Stimulated activated CD8-positive, alpha-beta memory T cell treated with anti-CD3 and anti-CD28 coated beads, Interleukin-15, amount 100 ng/mL, for 24 hours (primary cell): Measurements from ENCODE around the gene TMEM179B.
"Not testable (repeated sequence)": the region's sequence is repeated elsewhere in the genome, so short reads cannot be mapped to it uniquely, and the experiment has no call there.

Experiments used
- DNase-seq: peaks from one replicate; pipeline ENCODE4 v3.0.0-alpha.2; 2020; ENCODE audit warnings: low read depth

The TMEM179B gene

GRCh38 chr11:62789576-62789975 lies 2.4 kb downstream of the TMEM179B start:
- DNase-seq, result no peak

DNA sequence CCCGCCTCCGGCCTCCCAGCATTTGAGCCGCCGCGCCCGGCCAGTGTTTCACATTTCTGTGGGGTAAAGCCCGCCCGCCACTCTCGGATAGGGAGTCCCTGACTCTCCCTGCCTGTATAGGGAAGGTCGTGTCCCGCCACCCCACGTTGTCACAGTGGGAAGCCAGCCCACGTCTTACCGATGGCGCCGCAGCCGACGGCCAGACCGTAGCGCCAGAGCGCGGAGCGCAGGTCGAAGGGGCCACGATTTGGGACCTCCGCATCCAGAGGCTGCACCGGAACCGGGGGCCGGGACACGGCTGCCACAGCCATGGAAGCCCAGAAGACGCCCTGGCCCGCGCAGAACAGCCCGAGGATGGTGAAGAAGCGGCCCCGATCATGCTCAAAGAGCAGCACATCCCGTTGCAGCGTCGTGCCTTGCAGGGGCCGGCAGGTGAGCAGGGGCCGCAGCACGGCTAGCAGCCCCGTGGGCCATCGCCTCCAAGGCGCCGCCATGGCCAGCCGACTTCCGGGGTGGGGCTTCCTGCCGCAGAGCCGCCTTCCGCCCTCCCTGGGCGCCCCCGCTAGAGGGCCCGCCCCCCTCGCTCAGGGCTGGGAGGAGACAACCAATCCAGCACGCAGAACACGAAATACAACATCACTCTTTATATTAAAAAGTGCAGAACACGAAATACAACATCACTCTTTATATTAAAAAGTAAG lies 4.4 kb downstream of the TMEM179B start, which contains the start of gene TMEM223:
Gene TMEM223, minus strand, starts transcription at position 506 of the 701 bp plus-strand sequence. Its CDS starts 12 bp downstream, at position 494.
- DNase-seq, result peak; percentile 78

- DNase-seq, result no peak
Measured at GRCh38 chr11:62792202-62792575, 5.0 kb downstream of the TMEM179B start.

DNA sequence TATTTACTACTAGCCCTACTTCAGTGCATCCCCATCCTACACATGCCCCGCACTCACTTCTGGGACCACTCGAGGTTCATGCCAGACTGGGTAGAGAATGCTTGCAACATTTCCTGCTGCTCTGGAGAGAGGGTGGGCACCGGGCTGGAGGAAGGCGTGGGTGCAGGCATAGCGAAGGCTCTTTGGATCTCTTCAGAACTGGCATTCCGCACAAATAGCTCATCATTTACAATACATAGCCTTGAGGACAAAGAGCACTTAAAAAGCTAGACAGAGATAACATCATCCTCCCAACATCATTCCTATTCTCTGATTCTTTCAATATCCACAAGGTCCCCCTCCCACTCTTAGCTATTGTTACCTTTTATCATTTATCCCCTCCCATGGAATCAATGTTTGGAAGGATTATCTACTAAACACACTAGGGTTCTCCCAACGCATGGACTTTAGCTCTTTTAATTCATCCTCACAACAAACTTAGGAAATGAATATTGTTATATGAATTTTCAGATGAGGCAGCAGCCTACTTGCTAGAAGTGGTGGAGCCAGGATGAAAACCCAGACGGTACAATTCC lies 7.1 kb downstream of the TMEM179B start:
- DNase-seq, result no peak

DNA sequence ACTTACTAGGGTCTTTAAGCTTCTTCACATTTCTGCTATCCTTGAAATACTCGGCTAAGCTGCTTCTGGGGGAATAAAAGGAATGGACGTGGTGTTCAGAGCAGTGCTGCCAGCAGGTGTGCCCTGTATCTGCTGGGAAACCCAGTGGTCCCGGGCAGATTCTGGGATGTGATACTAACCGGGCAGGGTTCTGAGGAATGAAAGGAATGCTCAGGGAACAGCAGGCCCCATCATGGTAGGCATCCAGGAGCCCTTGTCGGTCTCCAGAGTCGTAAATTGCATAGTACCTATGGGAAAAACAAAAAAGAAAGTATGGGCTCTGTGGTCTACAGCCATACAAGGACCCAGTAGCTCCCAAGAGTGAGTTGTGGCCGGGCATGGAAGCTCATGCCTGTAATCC lies 9.1 kb downstream of the TMEM179B start:
- DNase-seq, result no peak

DNA sequence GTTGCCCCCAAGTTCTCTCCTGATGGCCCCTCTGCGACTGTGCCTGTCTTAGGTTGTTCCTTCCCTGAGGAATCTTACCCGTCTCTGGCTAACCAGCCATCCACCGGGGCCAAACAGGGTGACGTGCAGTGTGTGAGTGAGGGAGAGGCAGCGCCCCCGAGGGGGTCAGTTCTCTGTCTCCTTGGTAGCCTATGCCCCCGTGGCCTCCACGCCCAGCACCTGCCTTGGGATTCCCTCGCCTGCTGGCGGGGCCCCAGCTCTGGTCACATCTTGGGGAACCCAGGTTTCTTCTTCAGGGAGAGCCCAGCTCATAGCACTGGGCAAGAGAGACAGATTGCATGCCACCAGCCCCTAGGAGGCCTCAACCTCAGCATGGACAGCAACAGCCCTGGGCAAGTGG lies 12.3 kb downstream of the TMEM179B start:
- no peak for DNase-seq

DNA sequence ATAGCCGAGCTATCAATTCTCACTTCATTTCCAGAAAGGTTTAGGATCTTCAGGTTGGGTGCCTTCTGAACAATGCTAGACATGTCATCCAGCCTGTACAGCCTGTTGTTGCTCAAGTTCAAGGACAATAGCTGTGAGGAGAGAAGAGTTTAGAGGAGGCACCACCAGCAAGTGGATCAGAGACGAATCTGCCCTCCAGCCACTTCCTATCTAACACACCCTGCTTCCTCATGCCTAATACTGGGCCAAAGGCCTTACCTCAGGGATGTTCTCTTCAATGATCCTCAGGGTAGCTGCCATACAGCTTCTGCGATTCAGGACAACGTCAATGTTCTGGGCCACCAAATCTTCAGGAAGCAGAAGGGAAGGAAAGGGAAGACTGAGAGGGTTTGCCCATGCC lies 13.9 kb downstream of the TMEM179B start:
- no peak for DNase-seq

GRCh38 chr11:62804310-62805075 lies 17.3 kb downstream of the TMEM179B start:
- no peak for DNase-seq

DNA sequence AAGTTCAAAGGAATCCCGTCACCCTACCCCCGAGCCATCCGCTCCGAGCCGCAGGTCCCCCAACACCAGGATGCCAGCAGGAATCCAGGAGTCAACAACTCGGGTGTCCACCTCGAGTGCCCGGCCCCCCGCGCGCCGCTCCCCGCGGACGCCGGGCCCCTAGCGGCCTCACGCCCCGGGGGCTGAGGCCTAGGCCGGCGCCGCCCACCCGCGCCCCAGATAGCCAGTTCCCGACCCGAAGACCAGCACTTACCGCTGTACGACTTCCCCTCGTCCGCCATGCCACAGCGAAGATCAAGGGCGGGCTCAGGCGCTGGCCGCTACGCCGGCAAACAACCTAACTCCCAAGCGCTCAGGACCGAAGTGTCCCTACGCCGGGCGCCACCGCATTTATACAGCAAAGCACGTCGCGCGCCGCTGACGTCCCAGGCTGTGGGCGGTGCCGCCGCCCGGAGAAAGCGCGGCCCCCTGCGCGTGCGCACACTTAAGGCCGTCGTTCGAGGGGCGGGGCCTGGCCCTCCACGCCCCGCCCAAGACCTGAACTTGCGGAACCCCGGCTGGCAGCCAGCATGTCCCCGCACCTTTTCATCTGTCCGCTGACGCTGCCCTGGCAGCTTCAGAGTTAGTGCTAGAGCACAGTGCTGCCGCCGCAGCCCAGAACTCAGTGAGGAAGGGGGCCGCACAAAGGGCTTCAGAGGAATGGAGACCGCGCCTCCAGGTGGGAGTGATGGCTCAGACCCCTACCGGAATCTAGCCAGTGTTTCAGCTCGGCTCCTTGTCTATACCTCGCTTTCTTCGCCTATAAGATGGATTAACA lies 18.1 kb downstream of the TMEM179B start, which contains the start of gene NXF1:
Gene NXF1, minus strand, starts transcription at position 365 of the 817 bp plus-strand sequence. Its CDS starts 84 bp downstream, at position 281.
- peak; percentile 97 for DNase-seq

DNA sequence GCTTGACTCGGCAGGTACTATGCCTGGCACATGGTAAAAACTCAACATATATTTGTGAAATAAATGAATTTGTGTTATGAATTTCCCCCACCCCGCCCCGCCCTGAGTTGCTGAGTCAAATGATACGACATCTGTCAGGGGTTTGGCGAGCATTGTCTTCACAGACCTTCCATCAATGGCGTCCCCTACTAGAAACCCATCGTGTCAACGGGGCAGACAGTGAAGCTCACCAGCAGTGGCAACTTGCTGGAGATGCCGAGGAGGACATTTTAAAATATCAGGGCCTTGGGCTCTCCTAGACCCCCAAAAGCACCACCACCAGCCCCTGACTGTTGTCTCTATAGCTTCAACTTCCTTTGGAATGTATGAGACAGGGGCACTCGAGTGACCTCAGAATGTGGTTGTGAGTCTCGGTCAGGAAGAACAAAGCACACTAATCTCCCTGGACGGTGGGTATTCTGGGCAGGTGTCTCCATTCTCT lies 18.8 kb downstream of the TMEM179B start:
- DNase-seq, result no peak

GRCh38 chr11:62806611-62807121 lies 19.5 kb downstream of the TMEM179B start:
- no peak for DNase-seq

DNA sequence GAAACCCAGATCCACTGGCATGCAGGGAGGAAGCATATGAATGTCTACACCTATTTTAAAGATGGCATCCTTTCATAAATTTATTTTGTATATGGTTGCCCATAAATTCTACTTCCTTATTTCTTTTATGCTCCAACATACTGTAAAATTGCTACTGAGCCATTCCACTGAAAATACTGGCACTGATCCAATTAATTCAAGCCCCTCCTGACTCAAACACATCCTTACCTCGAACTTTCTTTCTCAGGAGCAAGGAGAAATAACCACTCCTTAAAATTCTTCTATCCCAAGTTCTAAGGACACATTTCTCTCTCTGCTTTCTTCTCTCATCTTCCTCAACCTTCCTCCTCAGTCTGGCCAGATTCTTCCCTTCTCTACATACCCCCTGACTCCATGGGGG lies 23.5 kb downstream of the TMEM179B start:
- no peak for DNase-seq

- DNase-seq, result no peak
Measured at GRCh38 chr11:62811659-62812058, 24.5 kb downstream of the TMEM179B start.

DNA sequence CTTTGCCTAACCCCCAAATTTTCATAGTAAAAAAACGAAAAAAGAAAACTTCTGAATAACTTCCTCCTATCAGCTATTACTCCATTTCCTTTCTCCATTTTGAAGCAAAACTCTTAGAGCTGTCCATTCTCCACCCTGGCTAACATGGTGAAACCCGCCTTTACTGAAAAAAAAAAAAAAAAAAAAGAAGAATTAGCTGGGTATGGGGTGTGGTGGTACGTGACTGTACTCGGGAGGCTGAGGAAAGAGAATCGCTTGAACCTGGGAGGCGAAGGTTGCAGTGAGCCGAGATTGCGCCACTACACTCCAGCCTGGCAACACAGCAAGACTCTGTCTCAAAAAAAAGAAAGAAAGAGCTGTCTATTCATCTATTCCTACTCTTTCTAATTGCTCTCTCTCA lies 29.4 kb downstream of the TMEM179B start:
- no peak for DNase-seq

GRCh38 chr11:62817129-62817528 lies 29.9 kb downstream of the TMEM179B start:
- DNase-seq, result no peak

GRCh38 chr11:62823677-62824076 lies 36.5 kb downstream of the TMEM179B start:
- DNase-seq, result no peak

DNA sequence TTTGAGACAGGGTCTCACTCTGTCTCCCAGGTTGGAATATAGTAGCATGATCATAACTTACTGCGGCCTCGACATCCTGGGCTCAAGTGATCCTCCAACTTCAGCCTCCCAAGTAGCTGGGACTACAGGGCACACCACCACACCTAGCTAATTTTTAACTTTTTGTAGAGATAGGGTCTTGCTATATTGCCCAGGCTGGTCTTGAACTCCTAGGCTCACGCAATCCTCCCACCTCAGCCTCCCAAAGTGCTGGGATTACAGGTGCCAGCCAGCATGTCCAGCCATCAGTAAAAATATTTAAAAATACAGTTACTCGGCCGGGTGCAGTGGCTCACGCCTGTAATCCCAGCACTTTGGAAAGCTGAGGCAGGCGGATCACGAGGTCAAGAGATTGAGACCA lies 40.9 kb downstream of the TMEM179B start:
- not testable (repeated sequence) for DNase-seq

GRCh38 chr11:62830904-62831519 lies 43.8 kb downstream of the TMEM179B start:
- no peak for DNase-seq

- DNase-seq, result peak; percentile 97
Measured at GRCh38 chr11:62831520-62832335, 44.5 kb downstream of the TMEM179B start, which contains the start of gene STX5. TSS of gene STX5 (minus strand) at chr11:62832051. CDS start at chr11:62831243, 808 bp downstream.
